ENCODE measurements around the gene ADH5.
"Not testable (repeated sequence)": the region's sequence is repeated elsewhere in the genome, so short reads cannot be mapped to it uniquely, and the experiment has no call there.

Gene ADH5

DNA sequence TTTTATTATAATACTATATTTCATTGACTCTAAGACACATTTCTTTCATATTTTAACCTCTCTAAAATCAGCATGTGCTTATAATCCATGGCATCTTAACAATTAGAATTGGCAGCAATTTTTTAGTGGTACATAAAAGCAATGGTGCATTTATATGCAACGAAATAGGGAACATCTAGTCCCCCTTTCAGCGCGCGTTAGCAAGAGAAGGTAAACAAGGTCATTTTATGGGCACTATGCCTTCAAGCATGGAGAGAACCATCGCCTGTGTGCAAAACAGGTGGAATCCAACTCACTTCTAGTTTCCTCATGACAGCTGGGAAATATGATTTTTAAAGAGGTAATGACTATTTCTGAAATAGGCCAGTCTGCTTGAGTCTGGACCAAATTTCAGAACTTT, 6.4 kb downstream of the ADH5 start:
- no peak for DNase-seq

DNA sequence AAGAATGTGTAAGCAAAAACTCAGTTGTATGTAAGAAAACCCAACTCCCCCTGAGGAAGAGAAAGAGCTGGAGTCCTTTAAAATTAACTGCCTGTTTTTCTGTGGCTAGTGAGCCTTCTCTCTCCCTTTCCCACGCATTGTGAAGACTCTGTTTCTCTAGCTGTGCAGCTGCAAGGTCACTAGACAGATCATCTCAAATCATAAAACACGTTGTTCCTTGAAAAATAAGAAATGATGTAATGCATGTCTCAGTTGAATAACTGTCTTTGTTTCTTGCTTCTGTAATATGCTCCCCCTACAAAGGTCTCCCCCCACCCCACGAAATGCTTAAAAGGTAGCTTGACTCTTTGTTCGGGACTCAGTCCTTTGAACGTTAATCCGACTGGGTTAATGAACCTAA, 7.7 kb downstream of the ADH5 start:
- DNase-seq, result not testable (repeated sequence)

DNA sequence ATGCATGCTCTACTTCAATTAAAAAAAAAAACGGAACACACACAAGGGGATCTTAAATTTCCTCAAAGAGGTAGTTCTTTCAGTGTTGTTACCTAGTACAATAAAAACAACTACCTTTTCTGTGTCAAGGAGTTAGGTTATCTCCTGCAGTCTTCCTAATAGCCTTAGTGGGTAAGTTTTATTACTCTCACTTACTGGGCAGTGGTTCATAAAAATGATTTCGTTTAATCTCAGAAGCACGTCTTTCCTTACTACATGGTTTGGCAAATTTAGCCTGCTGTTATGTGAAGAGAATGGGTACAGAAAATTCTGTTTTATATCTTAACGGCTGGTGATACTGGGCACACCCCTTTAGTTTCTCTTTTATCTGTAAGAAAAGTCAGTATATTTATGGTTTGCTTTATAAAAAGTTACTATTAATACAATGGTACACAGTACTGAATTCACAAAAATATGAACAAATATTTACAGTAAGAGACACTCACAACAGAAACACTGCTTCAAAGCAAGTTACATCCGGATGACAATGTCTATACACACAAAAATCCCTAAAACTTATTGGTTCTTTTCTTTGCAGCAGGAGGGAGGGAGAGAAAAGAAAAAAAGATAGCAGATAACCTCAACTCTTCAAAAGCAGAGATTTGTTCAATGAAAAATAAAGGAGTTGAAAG, 8.8 kb downstream of the ADH5 start:
- no peak for DNase-seq

DNA sequence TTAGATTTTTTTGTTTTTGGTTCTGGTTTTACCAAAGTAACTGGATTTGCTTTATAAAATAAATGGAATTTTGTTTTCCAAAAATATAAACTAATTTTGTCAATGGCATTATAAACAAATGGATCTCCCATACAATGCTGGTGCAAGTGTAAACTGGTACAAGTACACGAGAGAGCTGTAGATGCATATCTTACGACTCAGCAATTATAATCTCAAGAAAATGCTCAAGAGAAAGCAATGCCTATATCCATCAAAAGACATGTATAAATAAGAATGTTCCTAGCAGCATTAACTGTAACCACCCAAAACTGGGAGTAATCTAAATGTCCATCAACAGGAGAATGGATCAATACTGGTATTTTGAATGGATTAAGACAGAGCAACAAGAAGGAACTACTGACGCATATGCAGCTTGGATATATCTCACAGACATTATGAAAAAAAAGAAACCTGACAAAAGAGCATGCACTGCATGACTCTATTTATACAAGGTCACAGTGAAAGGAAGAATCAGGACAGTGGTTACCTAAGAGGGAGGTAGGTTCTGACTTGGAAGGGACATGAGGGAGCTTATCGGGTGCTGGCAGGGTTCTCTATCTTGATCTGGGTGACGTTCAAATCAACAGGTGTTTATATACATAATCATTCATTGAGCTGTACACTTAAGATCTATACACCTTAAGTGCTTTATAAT, 9.5 kb downstream of the ADH5 start:
- no peak for DNase-seq

DNA sequence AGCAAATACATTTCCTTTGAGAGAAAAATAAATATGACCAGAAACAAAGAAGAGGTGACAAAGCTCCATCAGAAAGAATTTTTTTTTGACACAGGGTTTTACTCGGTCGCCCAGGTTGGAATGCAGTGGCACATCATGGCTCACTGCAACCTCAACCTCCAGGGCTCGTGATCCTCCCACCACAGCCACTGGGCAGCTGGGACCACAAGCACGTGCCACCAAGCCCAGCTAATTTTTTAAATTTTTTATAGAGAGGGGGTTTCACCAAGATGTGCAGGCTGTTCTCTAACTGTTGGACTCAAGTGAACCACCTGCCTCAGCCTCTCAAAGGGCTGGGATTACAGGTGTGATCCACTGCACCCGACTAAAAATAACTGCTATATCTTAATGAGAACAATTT, 10.3 kb downstream of the ADH5 start:
- DNase-seq, result no peak

DNA sequence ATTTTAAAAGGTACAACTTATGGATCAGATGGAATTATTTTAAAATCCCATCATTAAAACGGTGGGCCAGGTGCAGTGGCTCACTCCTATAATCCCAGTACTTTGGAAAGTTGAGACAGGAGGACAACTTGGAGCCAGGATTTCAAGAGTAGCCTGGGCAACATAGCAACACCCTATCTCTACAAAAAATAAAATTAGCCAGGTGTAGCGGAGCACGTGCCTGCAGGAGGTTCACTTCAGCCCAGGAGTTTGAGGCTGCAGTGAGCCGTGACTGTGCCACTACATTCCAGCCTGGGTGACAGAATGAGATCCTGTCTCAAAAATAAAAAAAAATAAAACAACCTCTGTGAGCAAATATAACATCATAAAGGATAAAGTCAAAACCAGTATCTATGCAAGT, 11.4 kb downstream of the ADH5 start:
- DNase-seq, result no peak

DNA sequence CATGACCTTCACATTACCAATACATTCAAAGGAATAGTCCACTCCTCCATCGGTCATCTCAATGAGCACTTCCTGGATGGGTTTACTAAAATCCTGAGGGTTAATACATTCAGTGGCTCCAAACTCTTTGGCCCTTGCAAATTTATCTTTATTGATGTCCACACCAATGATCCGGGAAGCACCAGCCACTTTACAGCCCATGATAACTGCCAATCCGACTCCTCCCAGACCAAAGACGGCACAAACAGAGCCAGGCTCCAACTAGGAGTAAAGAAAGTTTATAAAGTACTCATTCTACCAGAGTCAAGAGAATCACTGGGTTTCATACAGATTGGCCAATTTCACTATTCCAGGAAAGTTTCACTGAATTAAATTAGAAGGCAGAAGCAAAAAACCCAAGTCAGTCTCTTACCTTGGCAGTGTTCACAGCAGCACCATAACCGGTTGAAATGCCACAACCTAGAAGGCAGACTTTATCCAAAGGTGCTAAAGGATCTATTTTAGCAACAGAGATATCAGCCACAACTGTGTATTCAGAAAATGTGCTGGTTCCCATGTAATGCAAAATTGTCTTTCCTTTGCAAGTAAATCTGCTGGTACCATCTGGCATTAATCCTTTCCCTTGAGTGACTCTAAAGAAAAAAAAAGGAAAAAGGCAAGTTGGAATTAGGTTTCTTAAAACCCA, 12.2 kb downstream of the ADH5 start:
- DNase-seq, result no peak

DNA sequence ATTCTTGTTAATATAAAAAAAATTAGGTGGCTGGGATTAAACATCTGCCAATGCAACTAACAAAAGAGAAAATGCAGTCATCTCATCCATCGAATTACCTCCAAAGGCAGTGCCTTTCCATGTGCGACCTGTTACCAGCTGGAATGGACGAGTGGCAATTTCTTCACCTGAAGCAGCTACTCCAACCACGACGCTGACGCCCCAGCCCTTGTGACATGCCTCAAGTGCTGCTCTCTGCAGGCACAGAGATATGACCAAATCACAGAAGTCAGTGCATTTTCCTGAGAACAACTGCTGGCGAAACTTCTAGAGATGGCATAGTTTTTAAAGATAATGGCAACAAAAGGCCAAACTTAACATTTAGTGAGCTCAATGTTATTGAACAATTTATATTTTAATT, 13.8 kb downstream of the ADH5 start:
- no peak for DNase-seq

DNA sequence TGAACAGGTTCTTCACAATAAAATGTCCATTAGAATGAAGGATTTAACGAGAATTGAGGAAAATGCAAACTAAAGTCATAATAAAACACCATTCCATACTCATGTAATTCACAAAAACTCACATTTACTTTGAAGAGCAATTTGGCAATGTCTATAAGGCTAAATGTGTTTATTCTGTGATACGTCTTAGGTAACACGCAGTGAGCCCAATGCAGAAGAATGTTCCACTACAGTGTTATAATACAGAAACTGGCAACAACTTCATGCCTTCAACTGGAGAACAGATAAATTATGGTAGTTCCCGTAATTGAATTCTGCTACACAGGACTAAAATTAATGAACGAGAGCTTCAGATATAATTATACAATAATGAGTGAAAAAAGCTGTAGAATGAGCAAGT, 17.4 kb downstream of the ADH5 start:
- no peak for DNase-seq

DNA sequence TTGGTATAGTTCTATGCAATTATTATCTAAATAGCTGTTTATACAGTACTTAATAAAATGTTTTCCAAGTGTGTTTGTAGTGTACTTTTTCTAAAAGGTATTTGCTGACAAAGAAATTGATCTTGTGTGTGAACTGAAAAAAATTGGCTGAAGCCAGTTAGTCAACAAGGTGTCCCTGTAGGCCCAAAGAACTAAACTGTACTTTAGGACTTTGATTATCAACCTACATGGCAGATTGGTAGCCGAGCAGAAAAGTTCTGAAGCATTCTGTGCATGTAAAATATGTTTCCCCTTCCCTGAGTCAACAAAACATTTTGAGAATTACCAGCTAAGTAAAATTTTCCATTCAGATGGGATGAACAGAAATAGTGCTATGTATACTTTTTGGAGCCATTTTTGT, 21.0 kb downstream of the ADH5 start:
- no peak for DNase-seq

DNA sequence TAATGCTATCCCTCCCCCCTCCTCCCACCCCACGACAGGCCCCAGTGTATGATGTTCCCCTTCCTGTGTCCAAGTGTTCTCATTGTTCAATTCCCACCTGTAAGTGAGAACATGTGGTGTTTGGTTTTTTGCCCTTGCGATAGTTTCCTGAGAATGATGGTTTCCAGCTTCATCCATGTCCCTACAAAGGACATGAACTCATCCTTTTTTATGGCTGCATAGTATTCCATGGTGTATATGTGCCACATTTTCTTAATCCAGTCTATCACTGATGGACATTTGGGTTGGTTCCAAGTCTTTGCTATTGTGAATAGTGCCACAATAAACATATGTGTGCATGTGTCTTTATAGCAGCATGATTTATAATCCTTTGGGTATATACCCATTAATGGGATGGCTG, 23.1 kb downstream of the ADH5 start:
- not testable (repeated sequence) for DNase-seq

DNA sequence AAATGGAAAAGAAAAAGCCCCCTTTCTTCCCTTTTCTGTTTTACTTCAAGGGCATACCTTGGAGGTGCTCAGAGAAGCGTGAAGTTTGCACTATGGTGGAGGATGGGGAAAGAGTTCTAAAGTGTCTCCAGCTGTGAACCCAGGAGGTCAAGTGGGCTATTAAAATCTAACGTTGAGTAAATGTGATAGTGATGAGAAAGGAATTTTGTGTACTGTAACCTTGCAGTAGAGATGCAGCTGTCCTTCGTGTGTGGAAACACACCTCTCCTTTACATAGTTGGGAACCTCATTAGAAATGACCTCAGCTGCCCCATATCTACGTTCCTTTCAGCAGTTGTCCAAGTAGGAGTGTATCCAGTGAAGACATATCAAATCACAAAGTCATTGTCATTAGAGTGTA, 26.5 kb downstream of the ADH5 start:
- no peak for DNase-seq

DNA sequence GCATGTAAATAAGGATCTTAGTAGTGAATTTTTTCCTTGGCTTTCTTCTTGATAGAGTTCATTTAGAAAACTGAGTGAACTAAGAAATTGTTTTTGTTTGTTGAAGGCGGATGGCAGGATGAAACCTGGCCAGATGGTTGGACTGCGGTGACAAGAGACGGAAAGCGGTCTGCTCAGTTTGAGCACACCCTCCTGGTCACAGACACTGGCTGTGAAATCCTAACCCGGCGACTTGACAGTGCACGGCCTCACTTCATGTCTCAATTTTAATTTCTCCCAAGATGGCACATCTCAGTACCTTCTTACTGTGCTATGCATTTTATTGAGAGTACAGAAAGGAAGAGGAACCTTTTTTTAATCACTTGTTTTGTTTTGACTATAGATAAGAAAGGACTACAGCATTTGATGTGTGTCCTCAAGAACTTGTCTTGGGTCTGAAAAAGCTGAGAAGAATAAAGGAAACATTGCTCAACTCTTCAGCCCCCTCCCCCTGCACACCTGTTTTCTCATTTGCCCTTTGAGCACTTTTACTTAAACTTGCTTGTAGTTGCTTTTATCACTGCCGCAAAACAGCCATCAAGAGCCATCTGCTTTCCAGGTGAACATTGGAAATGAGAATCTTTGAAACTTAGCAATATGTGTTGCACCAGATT, 27.4 kb downstream of the ADH5 start:
- no peak for DNase-seq

DNA sequence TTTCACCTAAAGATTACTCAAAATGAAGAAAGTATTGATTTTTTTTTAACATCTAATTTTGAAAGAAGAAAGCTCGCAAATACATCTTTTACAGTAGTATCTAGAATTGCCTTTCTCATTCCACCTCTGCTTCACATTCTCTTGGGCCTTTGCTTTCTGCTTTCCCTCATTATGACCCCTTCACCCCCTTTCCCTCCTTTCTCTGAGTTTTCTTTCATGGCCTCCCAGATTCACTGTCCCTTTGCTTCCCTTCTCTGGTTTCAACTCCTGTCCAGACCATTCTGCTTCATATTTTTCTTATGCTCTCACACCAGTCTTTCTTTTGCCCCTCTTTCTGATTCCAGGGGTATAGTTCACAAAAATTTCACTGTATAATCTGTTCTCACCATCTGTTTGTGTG, 29.0 kb downstream of the ADH5 start:
- DNase-seq, result no peak

DNA sequence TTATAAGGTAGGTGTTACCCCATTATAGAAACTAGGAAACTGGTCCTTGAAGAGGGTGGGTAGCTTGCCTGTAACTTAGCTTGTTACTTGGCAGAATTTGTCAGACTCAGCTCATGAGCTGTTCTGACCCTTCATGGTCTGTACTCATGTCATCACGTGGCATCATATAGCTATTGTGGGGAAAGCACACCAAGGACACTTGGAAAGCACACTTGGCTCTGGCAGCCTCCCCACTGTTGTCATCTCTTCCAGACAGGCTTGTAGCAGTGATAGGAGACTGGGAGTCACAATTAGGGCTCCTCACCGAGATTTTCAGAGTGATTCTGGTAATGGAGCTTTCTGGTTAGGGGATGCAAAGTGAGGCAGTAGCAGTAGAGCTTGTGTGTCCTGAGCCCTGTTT, 30.4 kb downstream of the ADH5 start:
- no peak for DNase-seq

DNA sequence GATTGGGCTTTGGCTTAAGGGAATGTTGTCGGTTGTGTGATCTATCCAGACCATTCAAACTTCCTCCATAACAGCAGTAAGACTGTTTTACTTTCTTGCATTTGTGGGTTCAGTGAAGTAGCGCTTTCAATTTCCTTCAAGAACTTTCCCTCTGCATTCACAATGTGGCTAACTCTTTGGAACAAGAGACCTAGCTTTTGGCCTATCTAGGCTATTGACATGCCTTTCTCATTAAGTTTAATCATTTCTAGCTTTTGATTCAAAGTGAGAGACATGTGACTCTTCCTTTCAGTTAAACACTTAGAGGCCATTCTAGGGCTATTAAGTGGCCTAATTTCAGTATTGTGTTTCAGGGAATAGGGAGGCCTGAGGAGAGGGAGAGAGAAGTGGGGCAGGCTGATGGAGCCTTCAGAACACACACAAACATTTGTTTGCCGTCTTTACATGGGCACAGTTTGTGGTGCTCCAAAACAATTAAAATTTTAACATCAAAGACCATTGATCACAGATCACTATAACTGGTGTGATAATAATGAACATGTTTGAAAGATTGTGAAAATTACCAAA, 34.1 kb downstream of the ADH5 start:
- no peak for DNase-seq

DNA sequence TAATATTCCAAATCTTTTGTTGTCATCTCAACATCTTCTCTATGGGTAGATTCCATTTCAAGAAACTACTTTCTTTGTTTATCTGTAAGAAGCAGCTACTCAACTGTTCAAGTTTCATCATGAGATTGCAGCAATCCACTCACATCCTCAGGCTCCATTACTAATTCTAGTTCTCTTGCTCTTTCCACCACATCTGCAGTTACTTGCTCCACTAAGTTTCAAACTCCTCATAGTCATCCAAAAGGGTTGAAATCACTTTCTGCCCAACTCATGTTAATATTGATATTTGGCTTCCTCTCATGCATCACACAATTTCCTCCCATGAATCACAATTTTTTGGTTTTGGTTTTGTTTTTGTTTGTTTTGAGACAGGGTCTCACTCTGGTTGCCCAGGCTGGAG, 35.7 kb downstream of the ADH5 start:
- no peak for DNase-seq

DNA sequence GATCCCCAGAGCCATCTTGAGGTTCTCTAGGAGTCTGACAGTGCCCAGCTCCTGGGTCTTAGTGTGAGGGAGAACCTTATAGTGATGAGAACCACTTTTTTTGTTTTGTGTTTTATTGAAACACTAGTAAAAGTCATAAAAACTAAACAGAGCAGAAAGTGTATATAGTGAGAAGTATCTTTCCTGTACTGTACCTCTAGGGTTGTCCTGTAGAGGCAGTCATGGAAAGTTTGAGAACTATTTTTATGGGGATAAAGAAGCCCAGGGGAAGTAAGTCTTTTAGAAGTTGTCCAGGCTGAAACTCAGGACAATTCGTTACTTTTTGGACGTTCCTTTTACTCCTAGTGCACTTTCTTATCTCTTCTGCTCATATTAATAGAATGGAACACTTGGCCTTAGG, 40.9 kb downstream of the ADH5 start:
- DNase-seq, result no peak

DNA sequence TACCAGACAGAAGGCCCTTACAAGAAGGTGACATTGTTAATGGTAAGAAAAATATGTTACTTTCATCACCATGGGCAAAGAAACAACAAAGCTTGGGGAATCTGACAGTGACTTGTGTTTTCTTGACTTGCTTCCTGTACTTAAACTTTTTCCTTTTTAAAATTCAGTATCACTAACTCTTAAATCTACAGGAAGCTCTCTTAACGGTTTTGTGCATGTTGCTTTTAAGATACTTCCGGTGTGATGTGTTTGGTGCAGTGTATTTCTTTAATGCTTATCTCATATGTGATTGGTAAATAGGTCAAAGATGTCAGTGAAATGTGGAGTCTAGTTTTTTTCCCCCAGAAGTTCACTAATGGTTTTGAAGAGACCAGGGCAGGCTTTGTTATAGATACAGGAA, 45.2 kb downstream of the ADH5 start:
- no peak for DNase-seq

DNA sequence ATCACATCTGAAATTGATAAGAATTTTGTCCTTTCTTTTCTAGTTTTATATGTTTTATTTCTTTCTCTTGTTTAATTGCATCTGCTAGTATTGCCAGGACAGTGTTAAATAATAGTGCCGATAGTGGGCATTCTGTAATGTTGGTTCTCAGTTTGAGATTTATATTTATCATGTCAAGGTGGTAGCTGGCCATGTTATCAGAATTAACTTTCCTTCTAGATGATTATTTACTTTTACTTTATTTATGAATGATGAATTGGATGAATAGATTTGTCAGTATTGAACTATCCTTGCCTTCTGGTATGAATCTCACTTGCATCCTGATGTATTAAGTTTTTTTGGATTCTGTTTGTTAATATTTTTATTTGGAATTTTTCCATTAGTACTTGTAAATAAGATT, 50.4 kb downstream of the ADH5 start:
- DNase-seq, result no peak

DNA sequence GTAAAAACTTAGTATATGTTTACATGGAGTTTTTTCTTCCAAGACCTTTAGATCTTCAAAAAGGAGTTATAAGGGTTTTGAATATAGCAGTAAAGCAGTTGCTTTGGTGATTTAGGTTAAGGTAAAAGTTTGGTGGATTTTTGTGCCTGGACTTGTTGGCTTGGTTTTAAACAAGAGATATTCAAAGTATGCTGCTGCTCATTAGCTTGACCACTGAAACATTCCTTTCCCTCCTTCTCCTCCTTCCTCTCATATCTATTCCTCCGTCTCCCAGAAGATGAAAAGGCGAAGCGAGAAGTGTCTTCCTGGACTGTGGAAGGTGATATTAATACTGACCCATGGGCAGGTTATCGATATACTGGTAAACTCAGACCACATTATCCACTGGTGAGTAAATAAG, 54.6 kb downstream of the ADH5 start:
- DNase-seq, result no peak

DNA sequence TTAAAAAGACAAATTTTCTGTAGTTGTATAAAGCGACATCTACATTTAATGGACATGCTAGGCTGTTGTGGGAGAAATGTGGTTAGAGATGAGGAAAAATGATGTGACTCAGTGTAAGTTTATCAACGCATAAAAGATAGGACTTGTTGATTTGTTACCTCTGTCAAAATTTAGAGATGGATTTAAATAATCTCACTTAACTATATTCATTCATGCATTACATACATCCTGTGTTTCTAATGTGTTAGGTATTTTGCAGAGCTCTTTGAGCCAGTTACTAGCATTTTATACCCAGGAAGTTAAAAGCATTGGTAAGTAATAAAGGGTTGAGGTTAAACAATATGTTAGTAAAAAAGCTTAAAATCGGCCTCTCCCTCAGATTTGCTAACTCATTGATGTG, 58.7 kb downstream of the ADH5 start:
- no peak for DNase-seq

DNA sequence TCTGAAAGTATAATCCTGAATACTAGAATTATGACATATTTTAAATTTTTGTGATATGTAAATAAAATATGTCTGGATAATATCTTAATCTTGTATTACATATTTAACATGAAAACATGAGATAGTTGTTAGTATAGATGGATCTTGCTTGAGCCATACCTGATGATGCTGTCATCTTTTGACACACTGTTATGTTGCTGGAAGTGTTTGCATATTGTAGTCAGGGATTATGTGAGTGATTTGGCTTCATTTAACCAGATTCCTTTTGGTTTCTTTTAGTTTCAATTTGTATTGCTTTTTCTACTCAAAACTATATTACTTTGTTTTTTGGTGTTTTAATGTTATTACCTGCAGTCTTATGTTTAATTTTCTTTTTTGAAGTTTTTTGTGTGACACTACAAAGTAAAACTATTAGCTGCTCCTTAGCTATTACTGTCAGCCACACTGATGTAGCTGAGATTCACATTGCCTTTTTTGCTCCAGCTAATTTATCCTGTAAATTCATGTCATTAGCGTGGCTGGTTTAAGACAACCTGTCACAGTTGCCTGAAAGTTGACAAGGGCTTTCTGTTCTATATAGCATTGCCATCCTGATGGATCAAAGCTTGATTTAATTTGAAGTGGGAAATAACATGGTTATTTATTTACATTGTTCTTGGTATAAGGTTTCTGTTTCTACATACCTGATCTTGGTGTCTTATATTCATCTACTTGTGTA, 59.4 kb downstream of the ADH5 start:
- no peak for DNase-seq
